RWPE1 (cell line): ENCODE data around the gene MXD4.

ENCODE experiments used
- CTCF ChIA-PET: fragments of 350-600 bp; sonication (Branson Sonifier 250); formaldehyde crosslinking; extraction: SDS; loops from one replicate; lab custom pipeline; 2021; lab: Yijun Ruan, JAX
- POLR2A ChIA-PET: fragments of 400-600 bp; formaldehyde crosslinking; extraction: SDS; loops from one replicate; lab custom pipeline; 2020; ENCODE audit warnings: antibody characterized with exemption; ENCODE audit not compliant: low non-redundant PET; lab: Yijun Ruan, JAX
- DNase-seq: peaks from one replicate; pipeline ENCODE4 v3.0.0; 2012; ENCODE audit warnings: low spot score
- H3K27ac ChIP-seq: fragments of 450-650 bp; 2 replicates; pipeline ENCODE4 v1.5.1; 2017
- CTCF ChIP-seq: fragments of 450-650 bp; conservative IDR thresholded peaks from 2 replicates; pipeline ENCODE4 v1.5.1; 2017; ENCODE audit warnings: low read depth, mild to moderate bottlenecking

MXD4 gene

GRCh38 chr4:2288051-2288541, 26.2 kb upstream of the MXD4 start:
- POLR2A ChIA-PET: no interaction called here
- H3K27ac ChIP-seq: no peak overlapping the region
- TF ChIP-seq CTCF: no peak
- DNase-seq: no peak
- CTCF ChIA-PET: no interaction called here

GRCh38 chr4:2287594-2287915, 25.6 kb upstream of the MXD4 start:
- CTCF ChIA-PET: no interaction called here
- no peak overlapping the region for H3K27ac ChIP-seq
- POLR2A ChIA-PET: no interaction called here
- TF ChIP-seq CTCF: no peak
- no peak for DNase-seq

- no peak overlapping the region for H3K27ac ChIP-seq
- no peak for TF ChIP-seq CTCF
- POLR2A ChIA-PET: no interaction called here
- CTCF ChIA-PET: no interaction called here
- DNase-seq: no peak
Observed at GRCh38 chr4:2286904-2287593, 25.1 kb upstream of the MXD4 start.

DNA sequence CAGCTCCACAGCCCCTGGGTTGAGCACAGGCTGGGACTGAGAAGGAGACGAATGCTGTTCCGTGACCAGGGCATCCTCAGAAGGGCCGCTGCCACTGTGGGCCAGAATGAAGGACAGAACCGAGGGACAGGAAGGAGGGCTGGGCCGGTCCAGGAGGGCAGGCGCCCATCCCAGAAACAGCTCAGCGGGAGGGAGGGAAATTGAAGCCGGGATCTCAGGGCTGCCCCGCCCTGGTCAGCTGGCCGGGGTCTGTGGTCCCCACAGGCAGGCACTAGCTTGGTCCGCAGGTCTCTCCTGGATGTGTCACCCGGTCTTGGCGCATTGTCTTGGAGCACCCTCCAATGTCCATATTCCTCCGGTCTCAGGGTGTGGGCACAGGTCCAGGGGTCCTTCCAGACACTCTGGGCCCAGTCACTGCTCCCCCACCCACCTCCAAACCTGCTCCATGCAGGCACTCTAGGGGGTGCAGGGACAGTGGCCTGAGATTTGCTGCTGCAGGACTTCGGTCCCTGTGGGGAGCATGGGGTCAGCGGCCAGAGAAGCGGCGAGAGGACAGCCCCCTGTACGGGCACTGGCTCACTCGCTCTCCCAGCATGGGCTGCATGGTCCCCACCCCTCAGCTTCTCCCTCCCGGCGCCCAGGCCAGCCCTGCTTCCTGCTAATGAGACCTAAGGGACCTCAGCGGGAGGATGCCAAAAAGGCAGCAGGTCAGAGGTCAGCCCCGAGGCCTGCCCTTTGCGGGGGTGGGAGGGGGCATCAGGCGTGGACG, 23.9 kb upstream of the MXD4 start:
- TF ChIP-seq CTCF: no peak
- no peak for DNase-seq
- ChIA-PET CTCF (no interaction called here), POLR2A (no interaction called here)
- H3K27ac ChIP-seq: no peak overlapping the region

GRCh38 chr4:2284934-2285612, 23.2 kb upstream of the MXD4 start:
- CTCF ChIA-PET: no interaction called here
- no peak overlapping the region for H3K27ac ChIP-seq
- no peak for TF ChIP-seq CTCF
- no peak for DNase-seq
- POLR2A ChIA-PET: no interaction called here

- DNase-seq: no peak
- TF ChIP-seq CTCF: no peak
- ChIA-PET CTCF (interaction anchor here (0.6 kb wide), 1 partner anchor 483 kb away, joined by 3 read pairs; no protein-coding TSS in a partner anchor), POLR2A (interaction anchor here (0.6 kb wide), 1 partner anchor 10 kb away, joined by 4 read pairs; no protein-coding TSS in a partner anchor)
- no peak overlapping the region for H3K27ac ChIP-seq
Observed at GRCh38 chr4:2284161-2284933, 22.4 kb upstream of the MXD4 start.
